Ascending aorta (tissue), 2 donors: Measurements from ENCODE around the gene NDUFS6. TPM values are rescaled to one million over a fixed set of nuclear protein-coding genes. Genes with fewer than 3 reads are reported as not detected.
"Not testable (repeated sequence)": the region's sequence is repeated elsewhere in the genome, so short reads cannot be mapped to it uniquely, and the experiment has no call there.

Source experiments
- DNase-seq, 2 donors: peaks; one replicate each; pipeline ENCODE4 v3.0.0-alpha.2; 2019; ENCODE audit warnings: low spot score in 2 of 2
- H3K27ac ChIP-seq, 2 donors: fragments of 200-600 bp; sonication (generic); one replicate each; pipeline ENCODE4 v1.5.1; 2016 to 2017; ENCODE audit warnings: mild to moderate bottlenecking in 1 of 2
- H3K27me3 ChIP-seq: fragments of 200-600 bp; sonication (generic); one replicate; pipeline ENCODE4 v1.5.1; 2017
- H3K36me3 ChIP-seq, 2 donors: fragments of 200-600 bp; sonication (generic); one replicate each; pipeline ENCODE4 v1.5.1; 2016
- H3K4me1 ChIP-seq, 2 donors: fragments of 200-600 bp; sonication (generic); one replicate each; pipeline ENCODE4 v1.5.1; 2016 to 2017; ENCODE audit warnings: mild to moderate bottlenecking in 1 of 2
- H3K4me3 ChIP-seq, 2 donors: fragments of 200-600 bp; sonication (generic); one replicate each; pipeline ENCODE4 v1.5.1; 2016 to 2017; ENCODE audit warnings: mild to moderate bottlenecking in 1 of 2
- H3K9me3 ChIP-seq, 2 donors: fragments of 200-600 bp; sonication (generic); one replicate each; pipeline ENCODE4 v1.5.1; 2016
- CTCF ChIP-seq, 3 experiments: fragments of 200-600 bp in 2 of 3; fragments of 450-650 bp in 1 of 3; sonication (generic) in 2 of 3; IDR thresholded peaks; one replicate each; pipeline ENCODE4 v1.5.1; 2016 to 2019; ENCODE audit warnings: antibody characterized with exemption in 3 of 3, mild to moderate bottlenecking in 1 of 3, moderate library complexity in 1 of 3
- intact Hi-C: fragments of 100-400 bp; cut with DNase I; formaldehyde crosslinking; loops from one replicate; pipeline ENCODE4 v1.15.1; 2023
- total RNA-seq: library from RNA; depleted of rRNA; stranded (reverse); fragments of >200 nt; gene quantifications from one replicate; pipeline ENCODE4 v1.1.0, GENCODE V29; 2016

Gene NDUFS6
- total RNA-seq, 1 donor from 2014 or later, result 29.8 TPM

GRCh38 chr5:1840071-1840547, 38.9 kb downstream of the NDUFS6 start:
- no peak overlapping the region for H3K4me3 ChIP-seq
- H3K36me3 ChIP-seq, result no peaks in the 10 kb centered on the region
- TF ChIP-seq CTCF (IDR thresholded peaks at IDR 0.05), result no peak
- H3K27ac ChIP-seq, result no peak overlapping the region
- no peak for DNase-seq
- no peaks in the 10 kb centered on the region for H3K4me1 ChIP-seq
- intact Hi-C loops, result no loop called here
- no peaks in the 10 kb centered on the region for H3K27me3 ChIP-seq
- no peaks in the 10 kb centered on the region for H3K9me3 ChIP-seq

GRCh38 chr5:1840741-1841521, 39.7 kb downstream of the NDUFS6 start:
- intact Hi-C loops, result no loop called here
- Histone ChIP-seq H3K36me3 (no peaks in the 10 kb centered on the region), H3K27me3 (no peaks in the 10 kb centered on the region), H3K4me3 (no peak overlapping the region), H3K4me1 (no peaks in the 10 kb centered on the region), H3K27ac (no peak overlapping the region), H3K9me3 (no peaks in the 10 kb centered on the region)
- no peak for DNase-seq
- no peak for TF ChIP-seq CTCF (IDR thresholded peaks at IDR 0.05)

GRCh38 chr5:1842004-1842819, 41.0 kb downstream of the NDUFS6 start:
- no peak for DNase-seq
- Histone ChIP-seq H3K27ac (no peak overlapping the region), H3K9me3 (no peaks in the 10 kb centered on the region), H3K36me3 (no peaks in the 10 kb centered on the region), H3K27me3 (no peaks in the 10 kb centered on the region), H3K4me1 (no peaks in the 10 kb centered on the region), H3K4me3 (no peak overlapping the region)
- no peak for TF ChIP-seq CTCF (IDR thresholded peaks at IDR 0.05)
- intact Hi-C loops, result no loop called here

GRCh38 chr5:1843761-1844160, 42.6 kb downstream of the NDUFS6 start:
- H3K27ac ChIP-seq, H3K9me3 ChIP-seq, DNase-seq, H3K4me1 ChIP-seq, H3K36me3 ChIP-seq, H3K27me3 ChIP-seq, intact Hi-C loops, H3K4me3 ChIP-seq: not testable (repeated sequence)

GRCh38 chr5:1844708-1845436, 43.7 kb downstream of the NDUFS6 start:
- H3K27me3 ChIP-seq, result no peaks in the 10 kb centered on the region
- no peak for TF ChIP-seq CTCF (IDR thresholded peaks at IDR 0.05)

More at GRCh38 chr5:1844708-1845436, 43.7 kb downstream of the NDUFS6 start:
- H3K9me3 ChIP-seq, result no peaks in the 10 kb centered on the region
- H3K36me3 ChIP-seq, result no peaks in the 10 kb centered on the region
- no peak overlapping the region for H3K4me3 ChIP-seq
- H3K4me1 ChIP-seq, result no peaks in the 10 kb centered on the region
- no peak for DNase-seq
- intact Hi-C loops, result no loop called here
- H3K27ac ChIP-seq, result no peak overlapping the region
